ENCODE measurements around the gene TSPAN31.

DNA sequence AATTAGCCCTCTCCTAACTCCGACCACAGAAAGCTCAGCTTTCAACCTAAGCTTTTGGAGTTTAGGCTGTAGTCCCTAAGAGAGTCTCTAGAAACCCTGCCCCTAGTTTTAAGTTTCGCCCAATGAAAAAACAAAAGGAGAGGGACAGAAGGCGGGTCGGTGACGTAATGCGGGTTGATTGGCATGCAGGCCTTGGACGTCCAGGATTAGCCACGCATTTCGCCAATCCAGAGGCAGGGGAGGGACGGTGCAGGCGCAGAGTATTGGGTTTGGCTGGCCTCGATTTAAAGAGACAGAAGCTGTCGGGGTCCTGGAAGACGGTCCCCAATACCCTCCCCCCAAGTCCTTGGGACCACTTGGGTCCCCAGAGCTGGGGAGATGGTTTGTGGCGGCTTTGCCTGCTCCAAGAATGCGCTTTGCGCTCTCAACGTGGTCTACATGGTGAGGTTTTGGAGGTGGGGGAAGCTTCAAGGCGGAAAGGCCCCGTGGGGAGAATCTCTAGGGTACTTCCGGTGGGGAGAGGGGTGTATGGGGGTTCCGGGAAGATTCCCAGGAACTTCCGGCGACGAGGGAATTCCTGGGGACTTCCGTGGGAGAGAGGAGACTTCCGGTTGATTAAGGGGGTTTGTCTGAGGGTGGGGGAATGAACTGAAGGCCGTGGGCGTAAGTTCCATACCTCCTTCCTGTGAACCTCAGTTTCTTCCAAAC lies at the start of gene TSPAN31:
- TF ChIP-seq, protein P1, sequence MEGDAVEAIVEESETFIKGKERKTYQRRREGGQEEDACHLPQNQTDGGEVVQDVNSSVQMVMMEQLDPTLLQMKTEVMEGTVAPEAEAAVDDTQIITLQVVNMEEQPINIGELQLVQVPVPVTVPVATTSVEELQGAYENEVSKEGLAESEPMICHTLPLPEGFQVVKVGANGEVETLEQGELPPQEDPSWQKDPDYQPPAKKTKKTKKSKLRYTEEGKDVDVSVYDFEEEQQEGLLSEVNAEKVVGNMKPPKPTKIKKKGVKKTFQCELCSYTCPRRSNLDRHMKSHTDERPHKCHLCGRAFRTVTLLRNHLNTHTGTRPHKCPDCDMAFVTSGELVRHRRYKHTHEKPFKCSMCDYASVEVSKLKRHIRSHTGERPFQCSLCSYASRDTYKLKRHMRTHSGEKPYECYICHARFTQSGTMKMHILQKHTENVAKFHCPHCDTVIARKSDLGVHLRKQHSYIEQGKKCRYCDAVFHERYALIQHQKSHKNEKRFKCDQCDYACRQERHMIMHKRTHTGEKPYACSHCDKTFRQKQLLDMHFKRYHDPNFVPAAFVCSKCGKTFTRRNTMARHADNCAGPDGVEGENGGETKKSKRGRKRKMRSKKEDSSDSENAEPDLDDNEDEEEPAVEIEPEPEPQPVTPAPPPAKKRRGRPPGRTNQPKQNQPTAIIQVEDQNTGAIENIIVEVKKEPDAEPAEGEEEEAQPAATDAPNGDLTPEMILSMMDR (IDR thresholded peaks at IDR 0.05), result no peak
- TF ChIP-seq EZH2 (IDR thresholded peaks at IDR 0.05), result no peak

All from neural progenitor cell (in vitro differentiated cells).